ENCODE data around the gene IFIT1. TPM values are rescaled to one million over a fixed set of nuclear protein-coding genes. Genes with fewer than 3 reads are reported as not detected.
A peak's percentile ranks its signal among the peaks of the same experiment; 100 is the strongest.
"Not testable (repeated sequence)": the region's sequence is repeated elsewhere in the genome, so short reads cannot be mapped to it uniquely, and the experiment has no call there.

Gene IFIT1, protein sequence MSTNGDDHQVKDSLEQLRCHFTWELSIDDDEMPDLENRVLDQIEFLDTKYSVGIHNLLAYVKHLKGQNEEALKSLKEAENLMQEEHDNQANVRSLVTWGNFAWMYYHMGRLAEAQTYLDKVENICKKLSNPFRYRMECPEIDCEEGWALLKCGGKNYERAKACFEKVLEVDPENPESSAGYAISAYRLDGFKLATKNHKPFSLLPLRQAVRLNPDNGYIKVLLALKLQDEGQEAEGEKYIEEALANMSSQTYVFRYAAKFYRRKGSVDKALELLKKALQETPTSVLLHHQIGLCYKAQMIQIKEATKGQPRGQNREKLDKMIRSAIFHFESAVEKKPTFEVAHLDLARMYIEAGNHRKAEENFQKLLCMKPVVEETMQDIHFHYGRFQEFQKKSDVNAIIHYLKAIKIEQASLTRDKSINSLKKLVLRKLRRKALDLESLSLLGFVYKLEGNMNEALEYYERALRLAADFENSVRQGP
- 14.4 TPM for polyA plus RNA-seq (ENCODE audit: insufficient read length)
- long read RNA-seq, donor 1, transcript IFIT1-201 (2 exons, 1,880 nt): major isoform, 5 of 5 reads
- long read RNA-seq, donor 1, partial matches to known transcripts: 0 of 5 reads
- long read RNA-seq, donor 1, other reads (novel, unspliced or antisense): 0 of 5 reads
- long read RNA-seq, donor 2, transcript IFIT1-201 (2 exons, 1,880 nt): major isoform, 13 of 13 reads
- long read RNA-seq, donor 2, partial matches to known transcripts: 0 of 13 reads
- long read RNA-seq, donor 2, other reads (novel, unspliced or antisense): 0 of 13 reads
- long read RNA-seq, donor 3, transcript IFIT1-201 (2 exons, 1,880 nt): major isoform, 6 of 6 reads
- long read RNA-seq, donor 3, partial matches to known transcripts: 0 of 6 reads
- long read RNA-seq, donor 3, other reads (novel, unspliced or antisense): 0 of 6 reads
- long read RNA-seq, donor 4: 0 reads
- long read RNA-seq, donor 5, transcript IFIT1-201 (2 exons, 1,880 nt): major isoform, 17 of 17 reads
- long read RNA-seq, donor 5, partial matches to known transcripts: 0 of 17 reads
- long read RNA-seq, donor 5, other reads (novel, unspliced or antisense): 0 of 17 reads
- long read RNA-seq, donor 6, transcript IFIT1-201 (2 exons, 1,880 nt): major isoform, 5 of 13 reads
- long read RNA-seq, donor 6, partial matches to known transcripts: 8 of 13 reads
- long read RNA-seq, donor 6, other reads (novel, unspliced or antisense): 0 of 13 reads
- long read RNA-seq, donor 7, transcript IFIT1-201 (2 exons, 1,880 nt): major isoform, 12 of 12 reads
- long read RNA-seq, donor 7, partial matches to known transcripts: 0 of 12 reads
- long read RNA-seq, donor 7, other reads (novel, unspliced or antisense): 0 of 12 reads
- long read RNA-seq, donor 8, partial matches to known transcripts: 0 of 1 reads
- long read RNA-seq, donor 8, other reads (novel, unspliced or antisense): 0 of 1 reads

DNA sequence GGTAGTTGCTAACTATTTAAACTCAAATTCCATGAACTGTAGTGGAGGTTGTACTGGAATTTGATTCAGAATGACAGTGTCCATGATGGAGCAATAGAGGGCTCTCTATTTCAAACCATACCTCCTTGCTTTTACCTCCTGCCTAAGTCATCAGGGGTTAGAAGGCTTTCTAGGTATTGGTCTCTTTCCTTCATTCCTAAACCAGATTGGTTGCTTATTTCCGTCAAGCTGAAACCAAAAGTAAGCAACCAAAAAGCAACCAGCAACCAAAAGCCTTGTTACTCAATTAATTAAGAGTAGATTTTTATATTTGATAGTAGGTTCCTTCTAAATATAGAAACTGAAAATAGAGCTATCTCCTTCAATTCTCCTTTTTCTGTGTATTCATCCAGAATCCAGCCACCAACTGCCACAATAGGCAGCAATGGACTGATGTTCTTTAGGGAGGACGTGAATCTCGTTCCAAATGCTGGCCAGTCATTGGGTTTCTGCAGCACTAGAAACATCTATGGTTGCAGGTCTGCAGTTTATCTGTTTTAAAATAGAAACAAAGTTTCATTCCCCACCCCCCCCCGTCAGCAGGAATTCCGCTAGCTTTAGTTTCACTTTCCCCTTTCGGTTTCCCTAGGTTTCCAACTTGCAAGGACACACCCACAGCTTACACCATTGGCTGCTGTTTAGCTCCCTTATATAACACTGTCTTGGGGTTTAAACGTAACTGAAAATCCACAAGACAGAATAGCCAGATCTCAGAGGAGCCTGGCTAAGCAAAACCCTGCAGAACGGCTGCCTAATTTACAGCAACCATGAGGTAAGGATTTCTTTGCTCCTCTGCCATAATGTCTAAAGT, at the start of gene IFIT1:
Gene IFIT1, plus strand, starts transcription at position 717 of the 850 bp plus-strand sequence. Its CDS starts 90 bp downstream, at position 807.
- DNase-seq: peak; percentile 88

DNA sequence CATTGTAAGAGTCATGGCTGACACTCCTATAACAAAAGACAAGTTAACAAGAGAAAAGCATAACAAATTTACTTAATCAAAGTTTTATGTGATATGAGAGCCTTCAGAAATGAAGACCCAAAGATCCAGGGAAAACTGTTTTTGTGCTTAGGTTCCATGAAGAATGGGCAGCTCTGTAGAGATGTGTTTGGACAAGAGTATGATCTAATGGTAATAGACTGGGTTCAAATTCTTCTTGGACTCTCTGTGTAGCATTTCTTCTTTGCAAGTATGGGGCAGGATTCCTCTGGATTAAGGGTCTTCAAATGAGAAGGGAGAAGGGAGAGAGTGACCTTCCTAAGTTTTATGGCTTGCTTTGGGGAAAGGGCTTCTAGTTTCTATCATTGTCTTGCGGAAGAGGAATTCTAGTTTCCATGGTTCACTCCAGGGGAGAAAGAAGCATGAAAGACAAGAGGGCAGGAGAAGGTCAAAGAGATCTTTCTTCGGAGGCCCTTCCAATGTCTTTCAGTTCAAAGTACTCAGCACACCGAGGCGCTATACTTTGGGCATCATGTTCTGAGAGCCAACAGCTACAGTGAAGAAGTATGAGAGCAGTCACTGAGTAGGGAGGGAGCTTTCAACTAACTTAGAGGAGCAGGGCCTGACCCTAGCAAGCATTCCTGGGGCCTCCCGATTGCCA, 49.2 kb upstream of the IFIT1 start:
- DNase-seq: no peak

DNA sequence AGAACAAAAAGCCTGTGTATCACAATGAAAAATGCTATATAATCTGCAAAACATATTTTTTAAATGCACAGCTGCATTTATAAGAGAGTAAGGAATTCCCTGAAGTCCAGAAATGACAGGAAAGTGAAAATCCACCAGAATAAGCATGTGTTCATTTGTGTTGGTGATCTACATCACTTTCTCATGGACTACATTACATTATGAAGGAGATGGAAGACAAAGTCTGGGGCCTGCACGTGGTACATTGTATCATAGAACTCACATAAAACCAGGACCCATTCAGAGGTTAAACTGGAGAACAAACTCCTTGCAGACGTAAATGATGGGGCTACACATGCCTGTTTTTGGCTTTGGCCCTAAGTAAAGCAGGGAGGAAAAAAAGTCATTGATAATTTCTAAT, 48.3 kb upstream of the IFIT1 start:
- DNase-seq: no peak

DNA sequence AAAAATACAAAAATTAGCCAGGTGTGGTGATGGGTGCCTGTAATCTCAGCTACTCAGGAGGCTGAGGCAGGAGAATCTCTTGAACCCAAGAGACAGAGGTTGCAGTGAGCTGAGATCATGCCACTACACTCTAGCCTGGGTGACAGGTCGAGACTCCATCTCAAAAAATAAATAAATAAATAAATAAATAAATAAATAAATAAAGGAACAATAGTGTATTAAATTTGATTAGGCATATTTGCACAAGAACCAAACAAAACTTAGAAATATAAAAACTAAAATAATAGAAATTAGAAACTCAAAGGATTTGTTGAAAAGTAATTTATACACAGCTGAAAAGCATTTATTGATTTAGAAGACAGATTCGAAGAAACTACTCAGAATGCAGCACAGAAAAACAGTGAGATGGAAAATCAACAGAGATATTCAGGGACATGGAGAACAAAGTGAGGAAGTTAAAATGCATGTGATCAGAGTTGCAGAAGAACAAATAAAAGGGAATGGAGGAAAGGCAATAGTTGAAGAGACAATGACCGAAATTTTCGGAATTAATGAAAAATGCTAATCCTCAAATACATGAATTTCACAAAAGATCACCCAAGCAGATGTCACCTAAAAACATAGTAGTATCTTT, 46.9 kb upstream of the IFIT1 start:
- DNase-seq: no peak

DNA sequence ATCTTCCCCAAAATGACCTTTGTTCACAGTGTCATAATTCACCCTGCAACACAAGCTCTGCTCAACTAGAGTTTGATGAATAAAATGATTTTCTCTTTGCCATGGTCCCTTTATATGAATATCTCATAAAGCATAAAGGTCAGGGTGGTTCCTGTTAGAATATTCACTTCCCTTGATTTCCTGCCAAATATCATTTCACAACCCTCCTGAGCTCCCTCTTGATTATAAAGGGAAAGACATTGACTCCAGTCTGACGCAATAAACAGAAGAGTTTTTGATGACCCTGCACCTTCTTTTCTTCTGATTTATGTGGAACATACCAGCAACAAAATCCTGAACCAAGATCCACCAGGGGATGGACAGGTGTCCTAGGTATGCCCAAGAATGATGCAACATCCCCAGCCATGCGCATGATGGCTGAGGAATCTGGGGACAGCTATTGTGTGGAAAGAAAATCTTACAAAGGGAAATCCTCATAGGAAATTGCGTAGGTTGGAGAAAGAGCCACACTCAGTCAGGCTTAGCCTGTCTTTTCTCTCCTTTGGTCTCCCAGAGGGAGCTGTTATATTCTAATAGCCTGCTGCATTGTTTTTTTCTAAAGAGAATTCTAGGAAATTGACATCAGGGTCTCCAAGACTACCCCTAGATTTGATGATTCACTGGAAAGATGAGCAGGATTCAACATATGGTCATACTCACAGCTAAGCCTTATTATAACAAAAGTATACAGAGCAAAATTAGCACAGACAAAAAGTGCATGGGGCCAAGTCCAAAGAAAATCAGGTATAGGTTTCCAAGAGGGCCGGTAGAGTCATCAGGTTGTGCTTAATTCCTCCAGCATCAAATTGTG, 45.8 kb upstream of the IFIT1 start:
- no peak for DNase-seq

DNA sequence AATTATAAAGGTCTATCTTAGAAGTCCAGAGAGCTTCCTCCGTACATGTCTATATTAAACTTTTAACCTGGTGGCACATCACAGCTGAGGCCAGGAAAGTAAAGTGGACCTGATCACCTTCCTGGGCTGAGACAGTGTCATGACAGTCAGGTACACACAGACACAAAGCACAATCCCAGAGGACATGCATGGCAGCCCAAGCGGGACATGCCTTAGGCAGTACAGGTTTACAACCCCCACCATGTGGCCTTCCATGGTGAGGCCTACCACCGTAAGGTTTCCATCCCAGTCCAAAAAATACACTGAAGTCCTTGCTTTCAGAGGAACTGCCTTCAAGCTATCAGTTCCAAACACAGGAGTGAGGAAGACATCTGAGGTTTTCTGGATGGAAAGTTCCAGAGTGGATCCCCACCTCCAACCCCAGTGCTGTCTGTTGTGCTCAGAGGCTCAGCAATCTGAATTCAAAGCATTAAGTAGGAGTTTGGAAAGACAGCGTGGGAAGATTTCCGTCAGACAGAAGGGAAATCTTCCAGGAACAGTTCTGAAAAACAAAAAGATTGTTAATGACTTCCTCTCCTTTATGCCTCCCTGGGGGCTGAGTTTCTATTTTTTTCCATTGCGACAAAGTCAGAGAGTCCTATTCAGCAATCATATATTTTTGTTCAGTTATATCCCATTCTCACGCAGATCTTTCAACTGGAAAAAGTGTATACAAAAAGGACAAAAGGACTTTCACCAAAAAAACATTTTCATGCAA, 44.5 kb upstream of the IFIT1 start:
- DNase-seq: no peak

DNA sequence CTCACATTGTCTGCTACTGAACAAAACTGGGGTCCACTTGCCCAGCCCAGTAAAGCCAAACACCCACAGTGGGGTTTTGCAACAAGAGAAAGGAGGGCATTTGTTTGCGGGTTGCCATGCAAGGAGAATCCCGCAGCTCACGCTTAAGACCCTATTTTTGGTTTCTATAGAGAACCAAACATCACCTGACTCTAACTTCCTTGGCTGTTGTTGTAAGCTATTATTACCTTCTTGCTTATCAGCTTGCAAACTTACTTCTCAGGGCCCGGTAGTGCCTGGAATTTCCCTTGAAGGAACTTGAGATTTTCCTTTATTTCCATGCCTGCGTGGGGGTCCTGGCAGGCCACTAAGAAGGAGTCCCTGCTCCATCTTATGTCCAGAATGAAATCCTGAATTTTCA, 43.9 kb upstream of the IFIT1 start:
- DNase-seq: no peak

DNA sequence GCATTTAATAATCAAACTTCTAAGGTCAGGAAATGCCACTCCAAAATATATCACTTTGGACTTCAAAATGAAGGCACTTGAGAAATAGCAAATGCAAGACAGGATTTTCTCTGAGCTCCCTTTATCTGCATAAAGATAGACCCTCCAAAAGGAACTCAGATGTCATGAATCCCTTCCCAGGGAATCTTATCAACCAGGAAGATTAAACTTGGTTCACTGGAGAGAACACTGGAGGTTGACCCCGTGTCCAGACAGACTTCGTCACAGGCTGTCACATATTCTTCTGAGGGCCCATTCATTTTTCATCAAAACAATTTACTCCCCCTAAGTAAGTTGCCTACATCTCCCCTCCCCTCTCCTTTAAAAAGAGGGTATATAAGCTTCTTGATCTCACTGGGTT, 43.4 kb upstream of the IFIT1 start:
- no peak for DNase-seq

DNA sequence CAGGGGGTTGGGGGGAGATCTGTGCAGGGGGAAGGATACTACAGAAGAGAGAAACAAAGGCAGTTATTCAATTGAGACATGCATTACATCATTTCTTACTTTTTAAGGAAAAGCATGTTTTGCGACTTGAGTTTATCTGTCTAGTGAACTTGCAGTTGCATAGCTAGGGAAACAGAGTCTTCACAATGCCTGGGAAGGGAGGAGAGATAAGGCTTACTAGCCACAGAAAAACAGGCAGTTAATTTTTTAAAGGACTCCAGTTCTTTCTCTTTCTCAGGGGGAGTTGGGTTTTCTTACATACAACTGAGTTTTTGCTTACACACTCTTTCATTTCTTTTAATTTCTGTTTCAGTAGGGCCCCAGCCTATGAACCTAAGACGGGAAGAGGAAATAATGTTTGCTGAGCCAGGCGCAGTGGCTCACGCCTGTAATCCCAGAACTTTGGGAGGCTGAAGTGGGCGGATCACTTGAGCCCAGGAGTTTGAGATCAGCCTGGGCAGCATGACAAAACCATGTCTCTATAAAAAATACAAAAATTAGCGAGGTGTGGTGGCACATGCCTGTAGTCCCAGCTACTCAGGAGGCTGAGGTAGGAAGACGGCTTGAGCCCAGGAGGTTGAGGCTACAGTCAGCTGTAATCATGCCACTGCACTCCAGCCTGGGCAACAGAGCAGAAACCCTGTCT, 41.6 kb upstream of the IFIT1 start:
- not testable (repeated sequence) for DNase-seq

DNA sequence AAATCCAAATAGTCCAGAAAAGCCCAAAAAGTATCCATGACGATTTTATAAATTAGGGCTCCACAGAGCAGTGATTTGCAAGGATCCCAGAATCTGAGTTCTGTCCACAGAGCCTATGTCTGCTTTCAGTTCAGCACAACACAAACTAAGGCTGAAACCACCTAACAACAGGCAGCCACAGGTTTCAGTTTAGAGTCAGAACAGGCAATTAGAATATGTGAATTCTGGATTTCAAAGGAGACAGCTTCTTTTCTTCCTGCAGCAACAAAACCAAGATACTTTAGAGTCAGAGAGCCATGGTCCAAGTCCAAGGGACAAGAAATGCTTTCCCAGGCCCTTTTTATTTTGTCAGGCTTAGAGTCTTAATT, 41.0 kb upstream of the IFIT1 start:
- no peak for DNase-seq

DNA sequence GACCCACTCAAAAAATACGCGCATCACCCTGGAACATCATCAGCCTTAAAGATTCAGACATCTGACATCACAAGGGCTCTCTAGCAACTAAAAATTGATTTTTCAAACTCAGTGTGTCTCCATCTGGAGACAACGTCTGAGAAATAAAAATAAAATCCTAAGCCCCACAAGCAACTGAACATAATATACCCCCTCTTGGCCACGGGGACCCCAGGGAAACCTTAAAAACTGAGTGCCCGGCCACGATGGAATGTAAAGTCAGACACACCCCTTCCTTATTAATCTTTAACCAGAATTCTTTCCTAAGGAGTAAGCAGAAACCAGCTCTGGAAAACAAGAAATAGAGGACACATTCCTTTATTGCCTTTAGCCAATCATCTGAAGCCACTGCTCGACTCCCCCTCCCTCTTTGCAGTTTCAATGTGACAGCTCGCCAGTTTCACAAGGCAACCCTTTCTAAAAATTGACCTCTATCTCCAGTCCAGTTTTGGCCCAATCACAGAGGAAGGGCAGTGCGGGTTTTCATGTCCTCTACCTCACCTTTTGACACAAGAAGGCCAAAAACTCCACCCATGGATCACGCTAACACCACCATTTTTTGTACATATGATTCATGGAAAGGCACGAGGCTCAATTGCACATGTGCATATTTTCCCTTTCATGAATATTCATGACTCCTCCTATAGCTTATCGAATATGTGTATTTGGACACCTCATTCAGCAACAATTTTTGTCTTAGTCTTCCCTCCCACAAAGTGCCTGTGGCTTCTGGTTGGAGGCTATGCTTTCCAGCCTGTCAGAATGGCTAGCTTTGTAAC, 40.4 kb upstream of the IFIT1 start:
- no peak for DNase-seq

DNA sequence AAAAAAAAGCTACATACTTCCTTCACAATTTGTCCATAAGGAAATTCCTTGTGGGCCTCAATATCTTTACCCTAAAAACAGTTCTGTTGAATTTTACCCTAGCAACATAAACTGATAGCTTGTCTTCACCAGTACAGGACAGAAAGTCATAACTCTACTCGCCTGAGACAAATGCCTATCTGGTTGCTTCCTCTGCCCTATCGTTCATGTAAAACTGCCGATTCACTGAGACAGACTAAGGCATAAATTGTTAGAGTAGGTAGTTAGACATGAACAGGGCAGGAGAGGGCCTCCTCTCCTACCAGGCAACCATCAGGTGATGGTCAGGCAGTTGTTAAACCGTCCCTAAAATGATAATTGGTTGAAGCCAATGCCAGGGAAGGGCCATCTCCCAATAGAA, 39.6 kb upstream of the IFIT1 start:
- DNase-seq: no peak

DNA sequence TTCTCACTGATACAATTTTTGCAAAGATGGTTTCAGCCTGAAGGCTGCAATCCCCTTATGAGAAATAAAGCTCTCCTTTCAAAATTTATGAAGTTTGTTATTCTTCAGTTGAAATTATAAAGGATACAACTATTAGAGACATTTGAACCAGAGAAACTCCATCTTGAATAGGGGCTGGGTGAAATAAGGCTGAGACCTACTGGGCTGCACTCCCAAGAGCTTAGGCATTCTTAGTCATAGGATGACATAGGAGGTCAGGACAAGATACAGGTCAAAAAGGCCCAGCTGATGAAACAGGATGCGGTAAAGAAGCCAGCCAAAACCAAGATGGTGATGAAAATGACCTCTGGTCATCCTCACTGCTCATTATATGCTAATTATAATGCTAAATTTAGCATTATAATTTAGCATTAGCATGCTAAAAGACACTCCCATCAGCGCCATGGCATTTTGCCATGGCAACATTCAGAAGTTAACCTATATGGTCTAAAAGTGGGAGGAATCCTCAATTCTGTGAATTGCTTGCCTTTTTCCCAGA, 37.0 kb upstream of the IFIT1 start:
- DNase-seq: no peak

DNA sequence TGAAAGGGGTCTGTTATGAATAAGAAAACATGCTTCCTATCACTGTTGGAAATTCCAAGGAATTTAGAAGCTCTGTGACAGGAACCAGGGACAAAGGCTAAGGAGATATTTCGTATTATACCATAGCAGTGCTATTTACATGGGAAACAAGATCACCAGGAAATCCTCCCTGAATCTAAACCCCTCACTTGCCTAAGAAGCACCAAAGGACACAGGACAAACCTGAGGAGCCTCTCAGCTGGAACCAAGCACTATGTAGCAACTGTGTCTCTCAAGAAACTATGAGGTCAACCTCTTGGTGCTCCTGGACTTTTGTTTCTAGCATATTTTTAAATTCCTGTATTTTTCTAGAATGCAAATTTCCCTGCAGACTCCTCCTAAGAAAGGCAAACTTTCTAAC, 35.3 kb upstream of the IFIT1 start:
- DNase-seq: no peak

DNA sequence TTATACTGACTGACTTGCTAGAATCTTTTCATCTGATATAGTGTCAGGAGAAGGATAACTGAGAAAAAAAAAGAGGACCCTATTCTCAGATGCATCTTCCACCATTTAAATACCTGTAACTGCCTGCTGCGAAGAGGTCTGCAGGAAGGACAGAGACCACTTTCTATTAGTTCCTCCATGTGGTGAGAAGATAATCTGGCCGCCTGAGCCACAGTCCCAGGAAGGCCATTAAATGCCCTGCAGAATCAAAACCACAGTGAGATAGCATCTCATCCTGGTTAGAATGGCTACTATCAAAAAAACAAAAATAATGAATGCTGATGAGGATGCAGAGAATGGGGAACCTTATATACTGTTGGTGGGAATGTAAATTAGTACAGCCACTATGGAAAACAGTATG, 34.4 kb upstream of the IFIT1 start:
- DNase-seq: no peak

DNA sequence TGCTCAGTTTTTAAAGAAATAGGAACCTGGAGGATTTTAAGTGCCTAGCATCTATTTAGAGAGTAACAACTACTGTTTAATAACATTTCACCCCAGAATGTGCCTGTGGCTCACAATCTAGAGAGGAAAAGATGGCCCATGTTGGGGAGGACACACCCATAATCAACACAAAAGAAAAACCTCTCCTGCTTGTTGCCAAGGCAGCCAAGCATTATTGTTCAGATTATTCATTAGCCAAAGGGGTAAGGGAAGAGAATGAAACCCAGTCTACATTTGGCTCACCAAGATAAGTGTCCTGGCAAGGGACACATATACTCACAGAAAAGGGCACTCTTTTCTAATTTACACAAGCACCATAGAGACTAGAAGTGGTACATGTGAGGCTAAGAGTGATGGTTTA, 32.3 kb upstream of the IFIT1 start:
- no peak for DNase-seq
